Ishikawa (cell line): ENCODE measurements around the gene PPP6R3.

Source experiments
- CEBPB ChIP-seq: IDR thresholded peaks from 2 replicates; pipeline ENCODE4 v1.6.1; 2012
- EGR1 ChIP-seq: IDR thresholded peaks from 2 replicates; pipeline ENCODE4 v1.6.1; 2012
- EP300 ChIP-seq: IDR thresholded peaks from 2 replicates; pipeline ENCODE4 v1.6.1; 2012; ENCODE audit warnings: borderline replicate concordance
- FOXM1 ChIP-seq: IDR thresholded peaks from 2 replicates; pipeline ENCODE4 v1.6.1; 2012; ENCODE audit warnings: low read depth, borderline replicate concordance
- NFIC ChIP-seq: IDR thresholded peaks from 2 replicates; pipeline ENCODE4 v1.6.1; 2012
- TAF1 ChIP-seq: IDR thresholded peaks from 2 replicates; pipeline ENCODE4 v1.6.1; 2012; ENCODE audit warnings: low read depth, mild to moderate bottlenecking
- ZBTB7A ChIP-seq: IDR thresholded peaks from 2 replicates; pipeline ENCODE4 v1.6.1; 2012; ENCODE audit warnings: low read depth

GRCh38 chr11:68593441-68593840 lies 132.9 kb downstream of the PPP6R3 start:
- TF ChIP-seq TAF1 (no peak), CEBPB (no peak), ZBTB7A (no peak), EGR1 (no peak), EP300 (no peak), FOXM1 (no peak), NFIC (no peak)
